ENCODE results near the gene TTN.

DNA sequence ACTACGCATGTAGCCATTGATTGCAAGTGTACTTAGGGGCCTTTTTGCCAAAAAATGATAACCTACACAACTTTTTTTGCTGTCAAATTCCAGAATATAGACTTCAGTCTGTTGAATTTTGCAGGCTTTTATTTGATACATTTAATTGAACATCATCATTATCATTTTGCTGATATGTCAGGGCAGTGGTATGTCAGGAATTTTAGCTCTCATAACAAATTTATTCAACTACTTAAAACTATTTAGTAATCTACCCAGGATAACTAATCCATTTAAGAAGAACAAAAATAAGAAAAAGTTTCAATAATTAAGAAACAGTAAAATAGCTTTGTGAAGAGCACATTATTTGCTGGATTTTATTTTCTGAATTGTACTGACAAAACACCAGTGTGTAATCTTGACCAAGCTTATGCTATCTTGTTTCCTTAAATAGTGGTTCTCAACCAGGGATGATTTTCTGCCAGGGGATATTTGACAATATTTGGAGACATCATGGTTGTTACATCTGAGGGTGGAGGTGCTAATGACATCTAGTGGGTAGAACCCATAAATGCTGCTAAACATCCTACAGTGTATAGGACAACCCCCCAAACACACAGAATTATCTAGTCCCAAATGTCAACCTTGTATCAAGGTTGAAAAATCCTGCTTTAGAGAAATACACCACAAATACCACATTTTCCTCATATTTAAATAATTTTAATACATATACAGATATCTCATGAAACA lies 12.1 kb upstream of the TTN start:
- TF ChIP-seq, protein P1, sequence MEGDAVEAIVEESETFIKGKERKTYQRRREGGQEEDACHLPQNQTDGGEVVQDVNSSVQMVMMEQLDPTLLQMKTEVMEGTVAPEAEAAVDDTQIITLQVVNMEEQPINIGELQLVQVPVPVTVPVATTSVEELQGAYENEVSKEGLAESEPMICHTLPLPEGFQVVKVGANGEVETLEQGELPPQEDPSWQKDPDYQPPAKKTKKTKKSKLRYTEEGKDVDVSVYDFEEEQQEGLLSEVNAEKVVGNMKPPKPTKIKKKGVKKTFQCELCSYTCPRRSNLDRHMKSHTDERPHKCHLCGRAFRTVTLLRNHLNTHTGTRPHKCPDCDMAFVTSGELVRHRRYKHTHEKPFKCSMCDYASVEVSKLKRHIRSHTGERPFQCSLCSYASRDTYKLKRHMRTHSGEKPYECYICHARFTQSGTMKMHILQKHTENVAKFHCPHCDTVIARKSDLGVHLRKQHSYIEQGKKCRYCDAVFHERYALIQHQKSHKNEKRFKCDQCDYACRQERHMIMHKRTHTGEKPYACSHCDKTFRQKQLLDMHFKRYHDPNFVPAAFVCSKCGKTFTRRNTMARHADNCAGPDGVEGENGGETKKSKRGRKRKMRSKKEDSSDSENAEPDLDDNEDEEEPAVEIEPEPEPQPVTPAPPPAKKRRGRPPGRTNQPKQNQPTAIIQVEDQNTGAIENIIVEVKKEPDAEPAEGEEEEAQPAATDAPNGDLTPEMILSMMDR (IDR thresholded peaks at IDR 0.05 in 2 of 3, conservative IDR thresholded peaks at IDR 0.05 in 1 of 3; ENCODE audit: control insufficient read depth in 2 of 3, extremely low read depth in 1 of 3, insufficient read depth in 1 of 3, low read depth in 3 of 3, low read length in 3 of 3), result no peak; a peak in 1 of 6 replicates
- TF ChIP-seq ZNF384 (IDR thresholded peaks at IDR 0.05; ENCODE audit: borderline replicate concordance, low read depth, low read length), result no peak
- TF ChIP-seq, protein P2, sequence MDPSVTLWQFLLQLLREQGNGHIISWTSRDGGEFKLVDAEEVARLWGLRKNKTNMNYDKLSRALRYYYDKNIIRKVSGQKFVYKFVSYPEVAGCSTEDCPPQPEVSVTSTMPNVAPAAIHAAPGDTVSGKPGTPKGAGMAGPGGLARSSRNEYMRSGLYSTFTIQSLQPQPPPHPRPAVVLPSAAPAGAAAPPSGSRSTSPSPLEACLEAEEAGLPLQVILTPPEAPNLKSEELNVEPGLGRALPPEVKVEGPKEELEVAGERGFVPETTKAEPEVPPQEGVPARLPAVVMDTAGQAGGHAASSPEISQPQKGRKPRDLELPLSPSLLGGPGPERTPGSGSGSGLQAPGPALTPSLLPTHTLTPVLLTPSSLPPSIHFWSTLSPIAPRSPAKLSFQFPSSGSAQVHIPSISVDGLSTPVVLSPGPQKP (IDR thresholded peaks at IDR 0.05; ENCODE audit: low read depth, low read length), result no peak
- TF ChIP-seq TCF3 (IDR thresholded peaks at IDR 0.05; ENCODE audit: borderline replicate concordance, insufficient read depth, low read depth, low read length), result no peak
- no peak for TF ChIP-seq ASH2L (IDR thresholded peaks at IDR 0.05; ENCODE audit: borderline replicate concordance, low read depth)
- no peak for TF ChIP-seq POLR2A (IDR thresholded peaks at IDR 0.05; ENCODE audit: low read depth, low read length)

Measured in GM12878 (cell line).